ENCODE measurements around the gene NOX3.

The NOX3 gene

GRCh38 chr6:155455766-155456165, at the start of gene NOX3:
TSS of gene NOX3 (minus strand) at chr6:155455839. CDS start at chr6:155455800, 39 bp downstream.
- Histone ChIP-seq H3K4me3 (replicated peaks; ENCODE audit: low read depth, low read length) (no peak within 1 kb of the TSS), H3K27me3 (replicated peaks; ENCODE audit: control insufficient read depth, insufficient read depth, low read length) (no peaks in the 10 kb centered on the region), H3K36me3 (ENCODE audit: control insufficient read depth, insufficient read depth, low read length) (no peaks in the 10 kb centered on the region)
- TF ChIP-seq CTCF (IDR thresholded peaks at IDR 0.05; ENCODE audit: insufficient read depth, low read length, poor library complexity, severe bottlenecking), result no peak
- no peak for DNase-seq (ENCODE audit: extremely low read depth, insufficient read length)

- no peak for TF ChIP-seq CTCF (IDR thresholded peaks at IDR 0.05; ENCODE audit: insufficient read depth, low read length, poor library complexity, severe bottlenecking)
- Histone ChIP-seq H3K36me3 (ENCODE audit: control insufficient read depth, insufficient read depth, low read length) (no peaks in the 10 kb centered on the region), H3K4me3 (replicated peaks; ENCODE audit: low read depth, low read length) (no peak overlapping the region), H3K27me3 (replicated peaks; ENCODE audit: control insufficient read depth, insufficient read depth, low read length) (no peaks in the 10 kb centered on the region)
- no peak for DNase-seq (ENCODE audit: extremely low read depth, insufficient read length)
Measured at GRCh38 chr6:155504848-155505607, 49.4 kb upstream of the NOX3 start.

- TF ChIP-seq CTCF (IDR thresholded peaks at IDR 0.05; ENCODE audit: insufficient read depth, low read length, poor library complexity, severe bottlenecking), result no peak
- no peaks in the 10 kb centered on the region for H3K36me3 ChIP-seq (ENCODE audit: control insufficient read depth, insufficient read depth, low read length)
- no peaks in the 10 kb centered on the region for H3K27me3 ChIP-seq (replicated peaks; ENCODE audit: control insufficient read depth, insufficient read depth, low read length)
- H3K4me3 ChIP-seq (replicated peaks; ENCODE audit: low read depth, low read length), result no peak overlapping the region
- DNase-seq (ENCODE audit: extremely low read depth, insufficient read length), result no peak
Measured at GRCh38 chr6:155502393-155502792, 46.8 kb upstream of the NOX3 start.

GRCh38 chr6:155499574-155499973, 43.9 kb upstream of the NOX3 start:
- DNase-seq (ENCODE audit: extremely low read depth, insufficient read length), result no peak
- Histone ChIP-seq H3K27me3 (replicated peaks; ENCODE audit: control insufficient read depth, insufficient read depth, low read length) (no peaks in the 10 kb centered on the region), H3K36me3 (ENCODE audit: control insufficient read depth, insufficient read depth, low read length) (no peaks in the 10 kb centered on the region), H3K4me3 (replicated peaks; ENCODE audit: low read depth, low read length) (no peak overlapping the region)
- TF ChIP-seq CTCF (IDR thresholded peaks at IDR 0.05; ENCODE audit: insufficient read depth, low read length, poor library complexity, severe bottlenecking), result no peak

DNA sequence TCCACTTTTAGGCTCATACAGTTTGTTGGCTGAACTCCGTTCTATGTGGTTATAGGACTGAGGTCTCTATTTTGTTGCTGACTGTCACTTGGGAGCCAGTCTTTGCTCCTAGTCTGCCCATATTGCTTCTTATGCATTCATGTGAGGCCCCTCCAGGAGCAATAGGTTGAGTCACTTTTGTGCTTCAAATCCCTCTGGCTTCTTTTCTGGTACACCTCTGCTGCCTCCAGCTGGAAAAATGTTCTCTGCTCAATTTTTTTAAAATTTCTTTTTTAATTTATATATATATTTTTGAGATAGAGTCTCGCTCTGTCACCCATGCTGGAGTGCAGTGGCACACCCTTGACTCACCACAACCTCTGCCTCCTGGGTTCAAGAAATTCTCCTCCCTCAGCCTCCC, 42.7 kb upstream of the NOX3 start:
- Histone ChIP-seq H3K36me3 (ENCODE audit: control insufficient read depth, insufficient read depth, low read length) (no peaks in the 10 kb centered on the region), H3K4me3 (replicated peaks; ENCODE audit: low read depth, low read length) (no peak overlapping the region), H3K27me3 (replicated peaks; ENCODE audit: control insufficient read depth, insufficient read depth, low read length) (no peaks in the 10 kb centered on the region)
- DNase-seq (ENCODE audit: extremely low read depth, insufficient read length), result no peak
- no peak for TF ChIP-seq CTCF (IDR thresholded peaks at IDR 0.05; ENCODE audit: insufficient read depth, low read length, poor library complexity, severe bottlenecking)
